ENCODE results near the gene DAD1. TPM values are rescaled to one million over a fixed set of nuclear protein-coding genes. Genes with fewer than 3 reads are reported as not detected.
A peak's percentile ranks its signal among the peaks of the same experiment; 100 is the strongest.

DAD1 gene
- total RNA-seq, 2 donors from 2014 or later, result 95.4 to 96.0 TPM

- Mint-ChIP-seq H3K4me3 (no peak overlapping the region), H3K36me3 (ENCODE audit: low read depth) (peaks cover 15% of the 10 kb centered on the region), H3K27me3 (no peaks in the 10 kb centered on the region), H3K4me1 (peaks cover 8% of the 10 kb centered on the region), H3K27ac (peak overlapping the region; percentile 37)
- H3K9me3 ChIP-seq (ENCODE audit: control insufficient read depth, low read length, poor library complexity, severe bottlenecking), result no peaks in the 10 kb centered on the region
- ATAC-seq (no peak), DNase-seq (no peak)
These were observed 24.2 kb upstream of the DAD1 start for GRCh38 chr14:22613106-22613695.

- H3K27ac Mint-ChIP-seq, result peak overlapping the region; percentile 37
- no peaks in the 10 kb centered on the region for H3K27me3 Mint-ChIP-seq
- H3K36me3 Mint-ChIP-seq (ENCODE audit: low read depth), result peaks cover 19% of the 10 kb centered on the region
- H3K4me1 Mint-ChIP-seq, result peaks cover 8% of the 10 kb centered on the region
- ATAC-seq (no peak), DNase-seq (no peak)
- no peak overlapping the region for H3K4me3 Mint-ChIP-seq
- H3K9me3 ChIP-seq (ENCODE audit: control insufficient read depth, low read length, poor library complexity, severe bottlenecking), result no peaks in the 10 kb centered on the region
These were observed 21.9 kb upstream of the DAD1 start for GRCh38 chr14:22610931-22611330.

- H3K27me3 Mint-ChIP-seq, result no peaks in the 10 kb centered on the region
- no peaks in the 10 kb centered on the region for H3K9me3 ChIP-seq (ENCODE audit: control insufficient read depth, low read length, poor library complexity, severe bottlenecking)
- peaks cover 26% of the 10 kb centered on the region for H3K36me3 Mint-ChIP-seq (ENCODE audit: low read depth)
- peak overlapping the region; percentile 56 for H3K27ac Mint-ChIP-seq
- no peak overlapping the region for H3K4me3 Mint-ChIP-seq
- no peak for ATAC-seq
- DNase-seq, result no peak
- H3K4me1 Mint-ChIP-seq, result peaks cover 11% of the 10 kb centered on the region
These were observed 18.3 kb upstream of the DAD1 start for GRCh38 chr14:22607291-22607690.

- H3K27ac Mint-ChIP-seq, result no peak overlapping the region
- no peaks in the 10 kb centered on the region for H3K27me3 Mint-ChIP-seq
- ATAC-seq, result no peak
- no peak overlapping the region for H3K4me3 Mint-ChIP-seq
- no peak for DNase-seq
- H3K9me3 ChIP-seq (ENCODE audit: control insufficient read depth, low read length, poor library complexity, severe bottlenecking), result no peaks in the 10 kb centered on the region
- peaks cover 27% of the 10 kb centered on the region for H3K36me3 Mint-ChIP-seq (ENCODE audit: low read depth)
- peaks cover 16% of the 10 kb centered on the region for H3K4me1 Mint-ChIP-seq
These were observed 17.4 kb upstream of the DAD1 start for GRCh38 chr14:22606380-22606779.

GRCh38 chr14:22602862-22603261, 13.8 kb upstream of the DAD1 start:
- Mint-ChIP-seq H3K27ac (no peak overlapping the region), H3K36me3 (ENCODE audit: low read depth) (peaks cover 20% of the 10 kb centered on the region)

GRCh38 chr14:22601996-22602395, 13.0 kb upstream of the DAD1 start:
- H3K4me1 Mint-ChIP-seq, result peaks cover 31% of the 10 kb centered on the region
- no peak for ATAC-seq
- H3K9me3 ChIP-seq (ENCODE audit: control insufficient read depth, low read length, poor library complexity, severe bottlenecking), result no peaks in the 10 kb centered on the region
- peak overlapping the region; percentile 52 for H3K4me3 Mint-ChIP-seq
- no peak for DNase-seq
- peak overlapping the region; percentile 59 for H3K27ac Mint-ChIP-seq
- H3K27me3 Mint-ChIP-seq, result no peaks in the 10 kb centered on the region
- peaks cover 16% of the 10 kb centered on the region for H3K36me3 Mint-ChIP-seq (ENCODE audit: low read depth)

More at GRCh38 chr14:22602862-22603261, 13.8 kb upstream of the DAD1 start:
- no peaks in the 10 kb centered on the region for H3K9me3 ChIP-seq (ENCODE audit: control insufficient read depth, low read length, poor library complexity, severe bottlenecking)
- no peak overlapping the region for H3K4me3 Mint-ChIP-seq
- no peaks in the 10 kb centered on the region for H3K27me3 Mint-ChIP-seq
- ATAC-seq (no peak), DNase-seq (no peak)
- H3K4me1 Mint-ChIP-seq, result peaks cover 31% of the 10 kb centered on the region

GRCh38 chr14:22601456-22601855, 12.4 kb upstream of the DAD1 start:
- no peaks in the 10 kb centered on the region for H3K9me3 ChIP-seq (ENCODE audit: control insufficient read depth, low read length, poor library complexity, severe bottlenecking)
- ATAC-seq (no peak), DNase-seq (no peak)
- Mint-ChIP-seq H3K4me3 (no peak overlapping the region), H3K27me3 (no peaks in the 10 kb centered on the region), H3K27ac (peak overlapping the region; percentile 59), H3K4me1 (peaks cover 31% of the 10 kb centered on the region), H3K36me3 (ENCODE audit: low read depth) (peaks cover 16% of the 10 kb centered on the region)

GRCh38 chr14:22600027-22600426, 11.0 kb upstream of the DAD1 start:
- peak overlapping the region; percentile 96 for H3K4me3 Mint-ChIP-seq
- no peaks in the 10 kb centered on the region for H3K9me3 ChIP-seq (ENCODE audit: control insufficient read depth, low read length, poor library complexity, severe bottlenecking)
- no peak for ATAC-seq
- peaks cover 31% of the 10 kb centered on the region for H3K4me1 Mint-ChIP-seq
- H3K27ac Mint-ChIP-seq, result no peak overlapping the region
- H3K27me3 Mint-ChIP-seq, result no peaks in the 10 kb centered on the region
- DNase-seq, result no peak
- peaks cover 14% of the 10 kb centered on the region for H3K36me3 Mint-ChIP-seq (ENCODE audit: low read depth)

- ATAC-seq, result no peak
- no peak for DNase-seq
- H3K27ac Mint-ChIP-seq, result peak overlapping the region; percentile 94
- no peaks in the 10 kb centered on the region for H3K27me3 Mint-ChIP-seq
- H3K4me1 Mint-ChIP-seq, result peaks cover 31% of the 10 kb centered on the region
- H3K9me3 ChIP-seq (ENCODE audit: control insufficient read depth, low read length, poor library complexity, severe bottlenecking), result no peaks in the 10 kb centered on the region
- peak overlapping the region; percentile 96 for H3K4me3 Mint-ChIP-seq
- peaks cover 14% of the 10 kb centered on the region for H3K36me3 Mint-ChIP-seq (ENCODE audit: low read depth)
These were observed 10.3 kb upstream of the DAD1 start for GRCh38 chr14:22599349-22599748.

GRCh38 chr14:22598896-22599244, 9.8 kb upstream of the DAD1 start:
- Mint-ChIP-seq H3K4me3 (peak overlapping the region; percentile 96), H3K36me3 (ENCODE audit: low read depth) (peaks cover 14% of the 10 kb centered on the region), H3K4me1 (peaks cover 31% of the 10 kb centered on the region), H3K27ac (peak overlapping the region; percentile 94), H3K27me3 (no peaks in the 10 kb centered on the region)
- peak; percentile 69 for ATAC-seq
- no peaks in the 10 kb centered on the region for H3K9me3 ChIP-seq (ENCODE audit: control insufficient read depth, low read length, poor library complexity, severe bottlenecking)
- no peak for DNase-seq

- peak within 1 kb of the TSS; percentile 94 for H3K27ac Mint-ChIP-seq
- H3K9me3 ChIP-seq (ENCODE audit: control insufficient read depth, low read length, poor library complexity, severe bottlenecking), result no peaks in the 10 kb centered on the region
- peak; percentile 52 to 59 (median 54) for DNase-seq
- peaks cover 31% of the 10 kb centered on the region for H3K4me1 Mint-ChIP-seq
- peak within 1 kb of the TSS; percentile 96 for H3K4me3 Mint-ChIP-seq
- peaks cover 11% of the 10 kb centered on the region for H3K36me3 Mint-ChIP-seq (ENCODE audit: low read depth)
- ATAC-seq, result peak; percentile 91
- H3K27me3 Mint-ChIP-seq, result no peaks in the 10 kb centered on the region
These were observed 9.3 kb upstream of the DAD1 start, which contains the start of gene ABHD4 for GRCh38 chr14:22598099-22598895. TSS of gene ABHD4 (plus strand) at chr14:22598300. CDS start at chr14:22598307, 7 bp downstream.

- peaks cover 27% of the 10 kb centered on the region for H3K4me1 Mint-ChIP-seq
- H3K4me3 Mint-ChIP-seq, result peak overlapping the region; percentile 96
- H3K27ac Mint-ChIP-seq, result peak overlapping the region; percentile 94
- no peak for DNase-seq
- H3K9me3 ChIP-seq (ENCODE audit: control insufficient read depth, low read length, poor library complexity, severe bottlenecking), result no peaks in the 10 kb centered on the region
- H3K27me3 Mint-ChIP-seq, result no peaks in the 10 kb centered on the region
- peak; percentile 26 for ATAC-seq
- H3K36me3 Mint-ChIP-seq (ENCODE audit: low read depth), result peaks cover 8% of the 10 kb centered on the region
These were observed 8.7 kb upstream of the DAD1 start for GRCh38 chr14:22597771-22598098.

- Mint-ChIP-seq H3K36me3 (ENCODE audit: low read depth) (peaks cover 5% of the 10 kb centered on the region), H3K27me3 (no peaks in the 10 kb centered on the region), H3K4me1 (peaks cover 22% of the 10 kb centered on the region), H3K4me3 (peak overlapping the region; percentile 96), H3K27ac (no peak overlapping the region)
- no peaks in the 10 kb centered on the region for H3K9me3 ChIP-seq (ENCODE audit: control insufficient read depth, low read length, poor library complexity, severe bottlenecking)
- no peak for DNase-seq
- no peak for ATAC-seq
These were observed 8.2 kb upstream of the DAD1 start for GRCh38 chr14:22597265-22597664.
